NT2/D1 (cell line): Measurements from ENCODE around the gene RBFOX1.

Source experiments
- SUZ12 ChIP-seq: IDR thresholded peaks from 2 replicates; pipeline ENCODE4 v1.6.1; 2011; ENCODE audit not compliant: insufficient read length, insufficient read depth; ENCODE audit errors: extremely low read depth
- ZNF274 ChIP-seq: IDR thresholded peaks from 2 replicates; pipeline ENCODE4 v1.6.1; 2011; ENCODE audit warnings: mild to moderate bottlenecking, low read depth, low read length

DNA sequence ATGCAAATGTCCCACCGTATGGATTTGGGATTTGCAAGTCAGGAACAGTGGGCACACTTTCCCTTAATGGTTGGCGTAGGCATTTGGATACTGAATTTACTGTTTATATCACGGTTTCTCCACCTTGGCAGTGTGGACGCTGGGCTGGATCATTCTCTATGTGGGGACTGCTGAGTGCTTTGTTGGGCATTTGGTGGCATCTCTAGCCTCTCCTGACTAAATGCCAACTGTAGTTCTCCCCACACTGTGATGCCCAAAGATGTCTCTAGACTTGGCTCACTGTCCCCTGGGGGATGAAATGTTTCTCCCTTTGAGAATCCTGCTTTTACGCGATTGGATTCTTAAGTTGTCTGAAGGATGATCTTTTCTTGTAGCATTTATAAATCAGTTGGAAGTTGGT lies 49.0 kb downstream of the RBFOX1 start:
- no peak for TF ChIP-seq SUZ12
- TF ChIP-seq ZNF274, result no peak
